Body of pancreas (tissue), 4 donors: ENCODE measurements around the gene CPLX1. TPM values are rescaled to one million over a fixed set of nuclear protein-coding genes. Genes with fewer than 3 reads are reported as not detected.

Experiments used
- ATAC-seq: fragments of 150-250 bp; one replicate; pipeline ENCODE4 v1.9.1; 2016
- DNase-seq, 4 donors: peaks; one replicate each; pipeline ENCODE4 v3.0.0-alpha.2; 2019
- H3K27ac ChIP-seq, 4 donors: fragments of 200-600 bp; sonication (generic); 1 replicate in 3 of 4; 2 replicates in 1 of 4; pipeline versions ENCODE4 v1.5.1 to v1.6.1; 2016 to 2019; ENCODE audit warnings: mild to moderate bottlenecking in 1 of 4, mixed read lengths in 1 of 4, moderate library complexity in 1 of 4
- H3K27me3 ChIP-seq, 2 donors: fragments of 200-600 bp; sonication (generic); one replicate each; pipeline ENCODE4 v1.6.0; 2016; ENCODE audit warnings: mild to moderate bottlenecking in 1 of 2
- H3K36me3 ChIP-seq, 2 donors: fragments of 200-600 bp; sonication (generic); replicated peaks in 1 of 2; 2 replicates each; pipeline ENCODE4 v1.5.1; 2016; ENCODE audit warnings: low read depth in 2 of 2; ENCODE audit not compliant: insufficient read depth in 1 of 2
- H3K4me1 ChIP-seq: fragments of 200-600 bp; sonication (generic); one replicate; pipeline ENCODE4 v1.6.0; 2016
- H3K4me3 ChIP-seq, 2 donors: fragments of 200-600 bp; sonication (generic); 1 replicate in 1 of 2; 2 replicates in 1 of 2; pipeline ENCODE4 v1.5.1; 2016 to 2019
- H3K9me3 ChIP-seq, 3 donors: fragments of 200-600 bp; sonication (generic); 1 replicate in 2 of 3; 2 replicates in 1 of 3; pipeline ENCODE4 v1.5.1; 2016
- CTCF ChIP-seq, 7 experiments: fragments of 450-650 bp in 4 of 7; fragments of 200-600 bp in 3 of 7; sonication (generic) in 3 of 7; IDR thresholded peaks; one replicate each; pipeline ENCODE4 v1.5.1; 2016 to 2019; ENCODE audit warnings: antibody characterized with exemption in 7 of 7
- POLR2A ChIP-seq, 3 donors: fragments of 450-650 bp; IDR thresholded peaks; one replicate each; pipeline ENCODE4 v1.6.1; 2016; ENCODE audit warnings: antibody characterized with exemption in 3 of 3, mild to moderate bottlenecking in 2 of 3
- WGBS, 2 donors: methylation state at CpG; one replicate each; pipeline ENCODE4 v1.1.5; 2017; 5-methylcytosine and 5-hydroxymethylcytosine counted together
- intact Hi-C: fragments of 100-400 bp; cut with DNase I; formaldehyde crosslinking; loops from one replicate; pipeline ENCODE4 v1.15.1; 2023
- total RNA-seq, 2 donors: library from RNA; depleted of rRNA; stranded (reverse); fragments of >200 nt; gene quantifications; one replicate each; pipeline ENCODE4 v1.1.0, GENCODE V29; 2016

The CPLX1 gene
- total RNA-seq, 2 donors from 2014 or later, result 0.52 to 2.0 TPM

- intact Hi-C loops, result no loop called here
- DNase-seq, result no peak
- H3K36me3 ChIP-seq, result peaks cover 0 to 16% of the 10 kb centered on the region in 2 donors
- WGBS, 2 donors, result 38 to 46% methylated on average over 2 to 9 of the region's 9 CpGs
- H3K27me3 ChIP-seq, result no peaks in the 10 kb centered on the region
- H3K4me1 ChIP-seq, result peaks cover 26% of the 10 kb centered on the region
- TF ChIP-seq CTCF (IDR thresholded peaks at IDR 0.05) (no peak), POLR2A (IDR thresholded peaks at IDR 0.05) (no peak)
- H3K4me3 ChIP-seq, result no peak overlapping the region
- no peak for ATAC-seq
- H3K27ac ChIP-seq, result no peak overlapping the region
- H3K9me3 ChIP-seq, result peaks cover 0 to 26% (median 0%) of the 10 kb centered on the region in 3 donors
These were observed 52.7 kb downstream of the CPLX1 start for GRCh38 chr4:773214-773613.

DNA sequence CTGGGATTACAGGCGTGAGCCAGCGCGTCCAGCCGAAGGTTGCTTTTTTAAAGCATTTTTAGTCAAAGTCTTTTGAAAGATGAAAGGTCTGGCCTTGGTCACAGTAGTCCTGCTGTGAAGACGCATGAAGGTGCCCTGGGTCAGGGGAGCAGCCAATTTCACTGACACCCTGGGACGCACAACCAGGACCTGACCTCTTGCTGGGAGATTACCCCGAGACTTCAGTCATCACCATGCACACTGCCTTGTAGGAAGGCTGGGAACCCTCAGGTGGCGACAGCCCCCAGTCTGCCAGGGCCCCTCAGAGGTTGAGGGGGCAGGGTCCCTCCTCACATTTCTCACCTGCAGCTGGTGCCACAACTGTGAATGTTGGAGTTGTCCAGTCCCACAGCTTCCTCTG is 53.2 kb downstream of the CPLX1 start:
- intact Hi-C loops, result no loop called here
- Histone ChIP-seq H3K27ac (no peak overlapping the region), H3K36me3 (peaks cover 0 to 16% of the 10 kb centered on the region in 2 donors), H3K4me3 (no peak overlapping the region), H3K4me1 (peaks cover 24% of the 10 kb centered on the region), H3K27me3 (no peaks in the 10 kb centered on the region), H3K9me3 (peaks cover 0 to 30% (median 0%) of the 10 kb centered on the region in 3 donors)
- DNase-seq, result no peak
- WGBS, 2 donors, result 82 to 98% methylated on average over 5 to 8 of the region's 8 CpGs
- no peak for TF ChIP-seq CTCF (IDR thresholded peaks at IDR 0.05)
- TF ChIP-seq POLR2A (IDR thresholded peaks at IDR 0.05), result no peak
- no peak for ATAC-seq

GRCh38 chr4:772118-772517 is 53.8 kb downstream of the CPLX1 start:
- H3K27ac ChIP-seq, result no peak overlapping the region
- ATAC-seq (no peak), DNase-seq (no peak)
- H3K36me3 ChIP-seq, result peaks cover 3 to 19% of the 10 kb centered on the region in 2 donors
- H3K4me1 ChIP-seq, result peaks cover 18% of the 10 kb centered on the region
- no peaks in the 10 kb centered on the region for H3K27me3 ChIP-seq
- peaks cover 0 to 35% (median 0%) of the 10 kb centered on the region in 3 donors for H3K9me3 ChIP-seq
- 63 to 79% methylated on average over 7 of the region's 7 CpGs for WGBS, 2 donors
- TF ChIP-seq CTCF (IDR thresholded peaks at IDR 0.05), result no peak
- no peak for TF ChIP-seq POLR2A (IDR thresholded peaks at IDR 0.05)
- no peak overlapping the region for H3K4me3 ChIP-seq
- intact Hi-C loops, result no loop called here

DNA sequence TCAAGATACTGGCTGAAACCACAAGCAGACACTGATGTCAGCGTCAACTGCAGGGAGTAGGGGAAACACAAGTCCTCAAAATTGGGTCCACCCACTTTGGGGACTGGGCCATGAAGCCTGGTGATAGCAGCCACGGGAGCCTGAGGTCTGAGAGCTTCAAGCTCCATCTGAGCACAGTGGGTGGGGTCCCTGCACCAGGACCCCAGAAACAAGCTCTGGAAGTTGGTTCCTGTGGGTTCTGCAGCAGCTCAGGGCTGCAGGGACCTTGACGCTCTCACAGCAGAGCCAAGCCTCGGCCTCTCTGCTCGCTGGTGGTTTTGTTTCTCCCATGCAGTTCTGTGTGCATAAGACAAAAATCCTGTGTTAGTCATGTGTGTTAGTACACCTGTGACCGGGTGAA is 54.5 kb downstream of the CPLX1 start:
- Histone ChIP-seq H3K4me1 (peaks cover 18% of the 10 kb centered on the region), H3K36me3 (peaks cover 10 to 16% of the 10 kb centered on the region in 2 donors), H3K27ac (no peak overlapping the region), H3K27me3 (no peaks in the 10 kb centered on the region), H3K4me3 (no peak overlapping the region), H3K9me3 (peaks cover 0 to 42% (median 0%) of the 10 kb centered on the region in 3 donors)
- no peak for TF ChIP-seq POLR2A (IDR thresholded peaks at IDR 0.05)
- TF ChIP-seq CTCF (IDR thresholded peaks at IDR 0.05), result no peak
- ATAC-seq (no peak), DNase-seq (no peak)
- WGBS, 2 donors, result 58 to 87% methylated on average over 3 to 6 of the region's 6 CpGs
- intact Hi-C loops, result no loop called here

- H3K9me3 ChIP-seq, result peaks cover 0 to 56% (median 0%) of the 10 kb centered on the region in 3 donors
- no peak overlapping the region for H3K4me3 ChIP-seq
- 94 to 95% methylated on average over 5 of the region's 5 CpGs for WGBS, 2 donors
- no peak overlapping the region for H3K27ac ChIP-seq
- TF ChIP-seq CTCF (IDR thresholded peaks at IDR 0.05), result no peak
- no peak for TF ChIP-seq POLR2A (IDR thresholded peaks at IDR 0.05)
- intact Hi-C loops, result no loop called here
- H3K4me1 ChIP-seq, result peaks cover 9% of the 10 kb centered on the region
- no peak for DNase-seq
- no peak for ATAC-seq
- no peaks in the 10 kb centered on the region for H3K27me3 ChIP-seq
- H3K36me3 ChIP-seq, result peaks cover 19 to 20% of the 10 kb centered on the region in 2 donors
These were observed 55.9 kb downstream of the CPLX1 start for GRCh38 chr4:770022-770421.
